C4-2B (cell line): Measurements from ENCODE around the gene CACNA2D3.
A peak's percentile ranks its signal among the peaks of the same experiment; 100 is the strongest.

Source experiments
- CTCF ChIP-seq: fragments of 450-650 bp; conservative IDR thresholded peaks from 2 replicates; pipeline ENCODE4 v1.5.1; 2017; ENCODE audit warnings: mild to moderate bottlenecking
- ZFX ChIP-seq: fragments of 450-650 bp; IDR thresholded peaks from 2 replicates; pipeline ENCODE4 v1.6.1; 2017

GRCh38 chr3:54538346-54538745 lies 416.0 kb downstream of the CACNA2D3 start:
- peak; percentile 28 for TF ChIP-seq CTCF
- no peak for TF ChIP-seq ZFX
